MM.1S (cell line): ENCODE measurements around the gene WDR45.

Source experiments
- EZH2phosphoT487 ChIP-seq: fragments of 300-600 bp; sonication (generic); IDR thresholded peaks from 2 replicates; pipeline ENCODE4 v1.6.1; 2018; ENCODE audit warnings: antibody characterized with exemption, low read length
- TF ChIP-seq, protein P1 (sequence below): fragments of 300-600 bp; sonication (generic); IDR thresholded peaks from 2 replicates; pipeline ENCODE4 v1.5.1; 2016; ENCODE audit warnings: antibody characterized with exemption, low read length, mixed read lengths

- TF ChIP-seq, protein P1, sequence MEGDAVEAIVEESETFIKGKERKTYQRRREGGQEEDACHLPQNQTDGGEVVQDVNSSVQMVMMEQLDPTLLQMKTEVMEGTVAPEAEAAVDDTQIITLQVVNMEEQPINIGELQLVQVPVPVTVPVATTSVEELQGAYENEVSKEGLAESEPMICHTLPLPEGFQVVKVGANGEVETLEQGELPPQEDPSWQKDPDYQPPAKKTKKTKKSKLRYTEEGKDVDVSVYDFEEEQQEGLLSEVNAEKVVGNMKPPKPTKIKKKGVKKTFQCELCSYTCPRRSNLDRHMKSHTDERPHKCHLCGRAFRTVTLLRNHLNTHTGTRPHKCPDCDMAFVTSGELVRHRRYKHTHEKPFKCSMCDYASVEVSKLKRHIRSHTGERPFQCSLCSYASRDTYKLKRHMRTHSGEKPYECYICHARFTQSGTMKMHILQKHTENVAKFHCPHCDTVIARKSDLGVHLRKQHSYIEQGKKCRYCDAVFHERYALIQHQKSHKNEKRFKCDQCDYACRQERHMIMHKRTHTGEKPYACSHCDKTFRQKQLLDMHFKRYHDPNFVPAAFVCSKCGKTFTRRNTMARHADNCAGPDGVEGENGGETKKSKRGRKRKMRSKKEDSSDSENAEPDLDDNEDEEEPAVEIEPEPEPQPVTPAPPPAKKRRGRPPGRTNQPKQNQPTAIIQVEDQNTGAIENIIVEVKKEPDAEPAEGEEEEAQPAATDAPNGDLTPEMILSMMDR = no peak
- no peak for TF ChIP-seq EZH2phosphoT487
These were observed 22.5 kb upstream of the WDR45 start for GRCh38 chrX:49102190-49102589.
